Endothelial cell of umbilical vein (primary cell): ENCODE measurements around the gene TK1. TPM values are rescaled to one million over a fixed set of nuclear protein-coding genes. Genes with fewer than 3 reads are reported as not detected.

Source experiments
- BruUV-seq: library from RNA; stranded (reverse); fragments of 400-500 nt; replicated peaks from 2 replicates; lab custom pipeline; 2021; lab: Mats Ljungman, UMichigan
- CTCF ChIA-PET: fragments of 300-600, 350-600 bp; sonication (Branson Sonifier 250); formaldehyde crosslinking; loops from one replicate; lab custom pipeline; 2021; ENCODE audit warnings: antibody characterized with exemption, inconsistent platforms; lab: Charles Lee
- POLR2A ChIA-PET: fragments of 300-600, 350-600 bp; sonication (Branson Sonifier 250); formaldehyde crosslinking; loops from one replicate; lab custom pipeline; 2021; ENCODE audit warnings: antibody characterized with exemption, inconsistent platforms; lab: Charles Lee
- DNase-seq: peaks from one replicate; pipeline ENCODE4 v3.0.0-alpha.2; 2011; ENCODE audit warnings: low read depth, low spot score
- FAIRE-seq: peaks from 2 replicates; lab custom pipeline; 2011; peaks lifted over from hg19 to GRCh38; lab: Jason Lieb, UNC
- H2AFZ ChIP-seq: 2 replicates; pipeline ENCODE4 v1.6.0; 2012; ENCODE audit warnings: low read depth, low read length, control low read depth, inconsistent platforms
- H3K27ac ChIP-seq: 2 replicates; pipeline ENCODE4 v1.5.1; 2011; ENCODE audit warnings: low read depth, mild to moderate bottlenecking, control low read depth, low read length, moderate library complexity; ENCODE audit not compliant: insufficient read depth
- H3K27me3 ChIP-seq, 2 experiments: 2 replicates each; pipeline versions ENCODE4 v1.6.0 to v1.6.1; 2011; ENCODE audit warnings: low read length in 2 of 2, mixed read lengths in 1 of 2; ENCODE audit not compliant: control insufficient read depth in 2 of 2, insufficient read depth in 2 of 2
- H3K36me3 ChIP-seq, 2 experiments: 2 replicates in 1 of 2; 3 replicates in 1 of 2; pipeline ENCODE4 v1.5.1; 2011; ENCODE audit warnings: low read length in 2 of 2, mild to moderate bottlenecking in 1 of 2, moderate library complexity in 1 of 2; ENCODE audit not compliant: control insufficient read depth in 2 of 2, insufficient read depth in 2 of 2; ENCODE audit errors: extremely low read depth in 1 of 2
- H3K4me1 ChIP-seq: 3 replicates; pipeline ENCODE4 v1.5.1; 2011; ENCODE audit warnings: mild to moderate bottlenecking, low read length; ENCODE audit not compliant: control insufficient read depth, insufficient read depth; ENCODE audit errors: extremely low read depth
- H3K4me2 ChIP-seq: 2 replicates; pipeline ENCODE4 v1.6.1; 2011; ENCODE audit warnings: low read length, control low read depth, mixed read lengths; ENCODE audit not compliant: insufficient read depth
- H3K4me3 ChIP-seq, 3 experiments: fragments of 200-600 bp in 1 of 3; sonication (generic), shearing (Covaris generic) in 1 of 3; replicated peaks in 1 of 3; 2 replicates each; pipeline ENCODE4 v1.5.1; 2011 to 2016; ENCODE audit warnings: control low read depth in 3 of 3, low read length in 3 of 3, mild to moderate bottlenecking in 2 of 3, inconsistent platforms in 1 of 3, low read depth in 1 of 3, moderate library complexity in 1 of 3; ENCODE audit not compliant: insufficient read depth in 1 of 3
- H3K79me2 ChIP-seq: 2 replicates; pipeline ENCODE4 v1.6.0; 2012; ENCODE audit warnings: low read length, inconsistent platforms; ENCODE audit not compliant: control insufficient read depth, insufficient read depth
- H3K9ac ChIP-seq: replicated peaks from 2 replicates; pipeline ENCODE3; 2011; ENCODE audit warnings: low read length, control low read depth; ENCODE audit not compliant: insufficient read depth; ENCODE audit errors: extremely low read depth
- H3K9me1 ChIP-seq: replicated peaks from 3 replicates; pipeline ENCODE4 v1.6.0; 2011; ENCODE audit warnings: mild to moderate bottlenecking, low read length; ENCODE audit not compliant: control insufficient read depth, insufficient read depth; ENCODE audit errors: extremely low read depth
- H3K9me3 ChIP-seq: replicated peaks from 2 replicates; pipeline ENCODE4 v1.5.1; 2012; ENCODE audit warnings: low read length, inconsistent platforms; ENCODE audit not compliant: control insufficient read depth, insufficient read depth
- H4K20me1 ChIP-seq: replicated peaks from 2 replicates; pipeline ENCODE3; 2011; ENCODE audit warnings: mild to moderate bottlenecking, low read length; ENCODE audit not compliant: control insufficient read depth, insufficient read depth; ENCODE audit errors: extremely low read depth
- EZH2 ChIP-seq: IDR thresholded peaks from 2 replicates; pipeline ENCODE4 v1.6.1; 2012; ENCODE audit warnings: borderline replicate concordance, low read depth, mild to moderate bottlenecking, moderate library complexity, low read length, inconsistent platforms; ENCODE audit not compliant: severe bottlenecking
- FOS ChIP-seq: IDR thresholded peaks from 2 replicates; pipeline ENCODE4 v1.6.1; 2011; ENCODE audit warnings: mild to moderate bottlenecking, low read length, moderate library complexity, borderline replicate concordance; ENCODE audit not compliant: insufficient read depth
- GATA2 ChIP-seq: IDR thresholded peaks from 2 replicates; pipeline ENCODE4 v1.7.0; 2011; ENCODE audit warnings: low read depth, mild to moderate bottlenecking, moderate library complexity, mixed read lengths, low read length; ENCODE audit not compliant: insufficient read length, insufficient read depth
- JUN ChIP-seq: IDR thresholded peaks from 2 replicates; pipeline ENCODE4 v1.6.1; 2011; ENCODE audit warnings: borderline replicate concordance, low read depth; ENCODE audit not compliant: insufficient read length, insufficient read depth
- MYC ChIP-seq: IDR thresholded peaks from one replicate; pipeline ENCODE4 v1.6.1; 2011; ENCODE audit warnings: mild to moderate bottlenecking, low read depth, low read length
- POLR2A ChIP-seq: IDR thresholded peaks from 2 replicates; pipeline ENCODE4 v1.6.1; 2012; ENCODE audit warnings: low read depth, mild to moderate bottlenecking, control low read depth, low read length
- POLR2AphosphoS5 ChIP-seq: IDR thresholded peaks from 2 replicates; pipeline ENCODE4 v1.6.1; 2012; ENCODE audit warnings: low read depth, mild to moderate bottlenecking, control low read depth, low read length, moderate library complexity; ENCODE audit not compliant: insufficient read depth
- dilution Hi-C: fragments of 300-500 bp; cut with MboI; formaldehyde crosslinking; loops from one replicate; pipeline ENCODE4 v1.15.0; 2019; ENCODE audit warnings: low sequenced_read_pairs; ENCODE audit not compliant: extremely low pct_ligation_motif_present
- intact Hi-C: fragments of 100-400 bp; cut with micrococcal nuclease; formaldehyde crosslinking; loops from one replicate; pipeline ENCODE4 v1.10.0; 2022
- polyA plus RNA-seq, 4 experiments: library from polyadenylated mRNA; depleted of rRNA in 3 of 4; stranded (reverse) in 3 of 4; unstranded in 1 of 4; fragments of >200 nt; gene quantifications; 2 replicates each; pipeline versions ENCODE4 v1.2.1 to v1.2.3, GENCODE V29; 2011 to 2012; ENCODE audit warnings: missing spikeins in 1 of 4
- total RNA-seq: library from RNA; stranded (reverse); gene quantifications from 2 replicates; pipeline ENCODE4 v1.2.3, GENCODE V29; 2021
- TF ChIP-seq, protein P1 (sequence below), 2 donors: IDR thresholded peaks; 1 replicate in 1 of 2; 2 replicates in 1 of 2; pipeline ENCODE4 v1.5.1; 2011; ENCODE audit warnings: low read length in 2 of 2, mild to moderate bottlenecking in 2 of 2, moderate library complexity in 2 of 2, control low read depth in 1 of 2, inconsistent platforms in 1 of 2, low read depth in 1 of 2; ENCODE audit not compliant: insufficient read depth in 1 of 2; ENCODE audit errors: extremely low read depth in 1 of 2

The TK1 gene
- total and polyA plus RNA-seq, 2 donors (not counting 3 experiments of a cell fraction or from before 2014, with no cell fraction given), result 111 to 159 TPM

DNA sequence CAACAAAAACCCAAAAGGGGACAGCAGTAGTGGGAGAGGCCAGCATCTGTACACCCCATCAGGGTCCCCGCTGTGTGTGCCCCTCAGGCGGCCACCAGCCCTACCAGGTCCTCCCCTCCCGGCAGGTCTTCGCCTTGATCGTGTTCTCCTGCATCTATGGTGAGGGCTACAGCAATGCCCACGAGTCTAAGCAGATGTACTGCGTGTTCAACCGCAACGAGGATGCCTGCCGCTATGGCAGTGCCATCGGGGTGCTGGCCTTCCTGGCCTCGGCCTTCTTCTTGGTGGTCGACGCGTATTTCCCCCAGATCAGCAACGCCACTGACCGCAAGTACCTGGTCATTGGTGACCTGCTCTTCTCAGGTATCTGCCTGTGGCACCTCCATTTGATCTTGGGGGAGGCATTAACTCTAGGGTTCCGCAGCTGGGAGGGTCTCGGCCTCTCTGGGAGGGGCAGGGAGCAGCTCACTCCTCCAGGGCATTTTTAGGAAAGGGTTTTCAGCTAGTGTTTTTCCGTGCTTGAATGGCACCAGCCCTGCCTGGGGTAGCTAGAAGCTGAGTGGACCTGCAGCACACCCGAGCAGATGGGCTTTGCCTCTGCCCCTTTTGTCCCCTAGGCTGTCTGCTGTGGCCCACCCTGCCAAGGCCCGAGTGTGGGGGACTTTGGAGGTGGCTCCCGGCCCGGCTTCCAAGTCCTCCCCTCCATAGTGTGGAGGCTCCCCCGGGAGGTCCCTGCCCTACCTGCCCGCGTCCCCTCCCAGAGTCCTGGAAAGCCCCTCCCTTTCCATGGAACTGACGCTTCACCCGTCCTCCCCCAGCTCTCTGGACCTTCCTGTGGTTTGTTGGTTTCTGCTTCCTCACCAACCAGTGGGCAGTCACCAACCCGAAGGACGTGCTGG lies 15.9 kb downstream of the TK1 start:
- BruUV-seq, result no TSS peak
- no peaks in the 10 kb centered on the region for H3K79me2 ChIP-seq
- H3K9me3 ChIP-seq, result no peaks in the 10 kb centered on the region
- POLR2A ChIA-PET, result no interaction called here
- H3K4me3 ChIP-seq, result no peak overlapping the region
- no peak for FAIRE-seq
- no peaks in the 10 kb centered on the region for H4K20me1 ChIP-seq
- H3K27me3 ChIP-seq, result no peaks in the 10 kb centered on the region
- dilution Hi-C loops, result no loop called here
- intact Hi-C loops, result no loop called here
- H3K9ac ChIP-seq, result no peak overlapping the region
- peaks cover 10% of the 10 kb centered on the region for H3K4me1 ChIP-seq
- TF ChIP-seq JUN (no peak), FOS (no peak), POLR2A (no peak), POLR2AphosphoS5 (no peak), MYC (no peak), GATA2 (no peak), EZH2 (no peak)
- TF ChIP-seq, protein P1, sequence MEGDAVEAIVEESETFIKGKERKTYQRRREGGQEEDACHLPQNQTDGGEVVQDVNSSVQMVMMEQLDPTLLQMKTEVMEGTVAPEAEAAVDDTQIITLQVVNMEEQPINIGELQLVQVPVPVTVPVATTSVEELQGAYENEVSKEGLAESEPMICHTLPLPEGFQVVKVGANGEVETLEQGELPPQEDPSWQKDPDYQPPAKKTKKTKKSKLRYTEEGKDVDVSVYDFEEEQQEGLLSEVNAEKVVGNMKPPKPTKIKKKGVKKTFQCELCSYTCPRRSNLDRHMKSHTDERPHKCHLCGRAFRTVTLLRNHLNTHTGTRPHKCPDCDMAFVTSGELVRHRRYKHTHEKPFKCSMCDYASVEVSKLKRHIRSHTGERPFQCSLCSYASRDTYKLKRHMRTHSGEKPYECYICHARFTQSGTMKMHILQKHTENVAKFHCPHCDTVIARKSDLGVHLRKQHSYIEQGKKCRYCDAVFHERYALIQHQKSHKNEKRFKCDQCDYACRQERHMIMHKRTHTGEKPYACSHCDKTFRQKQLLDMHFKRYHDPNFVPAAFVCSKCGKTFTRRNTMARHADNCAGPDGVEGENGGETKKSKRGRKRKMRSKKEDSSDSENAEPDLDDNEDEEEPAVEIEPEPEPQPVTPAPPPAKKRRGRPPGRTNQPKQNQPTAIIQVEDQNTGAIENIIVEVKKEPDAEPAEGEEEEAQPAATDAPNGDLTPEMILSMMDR (IDR thresholded peaks at IDR 0.05; ENCODE audit: extremely low read depth in 1 of 2, insufficient read depth in 1 of 2, low read depth in 1 of 2, low read length in 2 of 2), result no peak
- CTCF ChIA-PET, result interaction anchor here (0.9 to 1.2 kb wide), 3 partner anchors 58 to 86 kb away, joined by 3 to 6 read pairs (median 4); no protein-coding TSS in a partner anchor
- no peak overlapping the region for H3K4me2 ChIP-seq
- no peaks in the 10 kb centered on the region for H3K9me1 ChIP-seq
- peaks cover 0 to 6% of the 10 kb centered on the region in 2 experiments for H3K36me3 ChIP-seq
- DNase-seq, result no peak
- H2AFZ ChIP-seq, result no peak overlapping the region
- H3K27ac ChIP-seq, result no peak overlapping the region
